Dendritic cell treated with granulocyte-macrophage colony-stimulating factor and Interleukin-4, amounts not matched to agents 40 ng/mL and 50 ng/mL, for 4 days (primary cell): ENCODE results near the gene MED26.
"Not testable (repeated sequence)": the region's sequence is repeated elsewhere in the genome, so short reads cannot be mapped to it uniquely, and the experiment has no call there.

Experiments used
- H3K27ac Mint-ChIP-seq: one replicate; pipeline ENCODE4 v1.8.0; 2022; ENCODE audit warnings: mild to moderate bottlenecking, mixed read lengths
- H3K27me3 Mint-ChIP-seq: one replicate; pipeline ENCODE4 v1.8.0; 2022; ENCODE audit warnings: mild to moderate bottlenecking, mixed read lengths
- H3K36me3 Mint-ChIP-seq: one replicate; pipeline ENCODE4 v1.8.0; 2022; ENCODE audit warnings: low read depth, mixed read lengths
- H3K4me1 Mint-ChIP-seq: one replicate; pipeline ENCODE4 v1.8.0; 2022; ENCODE audit warnings: low read depth, mixed read lengths
- H3K4me3 Mint-ChIP-seq: one replicate; pipeline ENCODE4 v1.8.0; 2022; ENCODE audit warnings: mild to moderate bottlenecking, moderate library complexity, mixed read lengths
- H3K9me3 Mint-ChIP-seq: one replicate; pipeline ENCODE4 v1.8.0; 2022; ENCODE audit warnings: mixed read lengths
- intact Hi-C: fragments of 100-400 bp; cut with micrococcal nuclease; formaldehyde crosslinking; loops from one replicate; pipeline ENCODE4 v1.15.0; 2022

MED26 gene

GRCh38 chr19:16659464-16659831 is 31.4 kb upstream of the MED26 start:
- intact Hi-C loops, result no loop called here
- peaks cover 61% of the 10 kb centered on the region for H3K36me3 Mint-ChIP-seq
- peaks cover 42% of the 10 kb centered on the region for H3K4me1 Mint-ChIP-seq
- peak overlapping the region; percentile 98 for H3K4me3 Mint-ChIP-seq
- no peaks in the 10 kb centered on the region for H3K9me3 Mint-ChIP-seq
- peak overlapping the region; percentile 96 for H3K27ac Mint-ChIP-seq
- H3K27me3 Mint-ChIP-seq, result peaks cover 10% of the 10 kb centered on the region

GRCh38 chr19:16657384-16657783 is 29.4 kb upstream of the MED26 start:
- intact Hi-C loops, result no loop called here
- Mint-ChIP-seq H3K27me3 (peaks cover 8% of the 10 kb centered on the region), H3K4me3 (no peak overlapping the region), H3K27ac (no peak overlapping the region), H3K9me3 (no peaks in the 10 kb centered on the region), H3K36me3 (peaks cover 82% of the 10 kb centered on the region), H3K4me1 (peaks cover 36% of the 10 kb centered on the region)

GRCh38 chr19:16655727-16656126 is 27.7 kb upstream of the MED26 start:
- Mint-ChIP-seq H3K9me3 (no peaks in the 10 kb centered on the region), H3K27me3 (no peaks in the 10 kb centered on the region), H3K36me3 (peaks cover 99% of the 10 kb centered on the region), H3K4me1 (peaks cover 44% of the 10 kb centered on the region), H3K4me3 (no peak overlapping the region), H3K27ac (no peak overlapping the region)
- intact Hi-C loops, result no loop called here

- intact Hi-C loops, result no loop called here
- Mint-ChIP-seq H3K27me3 (no peaks in the 10 kb centered on the region), H3K4me1 (peaks cover 55% of the 10 kb centered on the region), H3K9me3 (no peaks in the 10 kb centered on the region), H3K27ac (no peak overlapping the region), H3K36me3 (peaks cover 100% of the 10 kb centered on the region), H3K4me3 (no peak overlapping the region)
Measured at GRCh38 chr19:16654627-16655026, 26.6 kb upstream of the MED26 start.

- Mint-ChIP-seq H3K27me3 (no peaks in the 10 kb centered on the region), H3K36me3 (peaks cover 100% of the 10 kb centered on the region), H3K27ac (no peak overlapping the region), H3K4me1 (peaks cover 56% of the 10 kb centered on the region), H3K9me3 (no peaks in the 10 kb centered on the region), H3K4me3 (no peak overlapping the region)
- intact Hi-C loops, result no loop called here
Measured at GRCh38 chr19:16654140-16654539, 26.1 kb upstream of the MED26 start.

DNA sequence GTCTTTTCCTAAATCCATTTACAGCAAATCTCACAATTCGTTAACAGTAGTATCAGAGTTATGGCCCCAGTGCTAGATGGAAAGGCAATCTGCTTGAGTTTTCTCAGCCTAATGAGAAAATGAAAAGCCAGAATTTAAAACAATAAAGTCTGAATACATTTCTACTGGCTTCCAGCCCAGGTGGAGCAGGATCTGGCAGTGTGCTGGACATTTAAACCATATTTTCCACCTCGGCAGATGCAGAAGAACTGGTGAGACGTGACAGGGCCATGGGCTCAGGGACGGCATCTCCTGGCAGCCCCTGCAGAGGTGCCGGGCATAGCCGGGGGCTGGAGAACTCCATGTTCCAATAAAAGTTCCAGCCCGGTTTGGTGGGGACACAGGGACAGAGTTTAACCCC is 24.9 kb upstream of the MED26 start:
- H3K36me3 Mint-ChIP-seq, result peaks cover 100% of the 10 kb centered on the region
- intact Hi-C loops, result no loop called here
- no peak overlapping the region for H3K4me3 Mint-ChIP-seq
- no peaks in the 10 kb centered on the region for H3K9me3 Mint-ChIP-seq
- H3K4me1 Mint-ChIP-seq, result peaks cover 44% of the 10 kb centered on the region
- H3K27ac Mint-ChIP-seq, result no peak overlapping the region
- no peaks in the 10 kb centered on the region for H3K27me3 Mint-ChIP-seq

GRCh38 chr19:16651421-16652188 is 23.6 kb upstream of the MED26 start:
- H3K27me3 Mint-ChIP-seq, H3K4me3 Mint-ChIP-seq, intact Hi-C loops, H3K9me3 Mint-ChIP-seq: not testable (repeated sequence)
- Mint-ChIP-seq H3K4me1 (peaks cover 33% of the 10 kb centered on the region), H3K36me3 (peaks cover 100% of the 10 kb centered on the region), H3K27ac (peak overlapping the region; percentile 23)

DNA sequence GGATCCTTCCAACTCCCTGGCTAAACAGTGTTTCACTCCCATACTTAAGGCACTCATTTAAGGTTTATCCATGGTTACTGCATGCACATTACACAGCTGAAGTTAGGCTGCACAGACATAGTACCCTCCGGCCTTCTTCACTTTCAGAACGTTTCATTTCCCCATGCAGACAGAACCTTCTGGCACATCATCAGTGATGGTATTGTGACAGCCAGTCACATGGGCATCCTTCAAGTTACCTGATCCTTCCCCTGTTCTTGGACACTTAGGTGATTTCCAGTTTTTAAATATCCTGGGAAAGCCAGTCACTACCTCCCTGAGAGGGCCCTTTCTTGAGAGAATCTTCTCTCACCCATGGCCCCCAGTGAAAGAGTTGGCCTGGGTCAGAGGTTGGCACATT is 22.8 kb upstream of the MED26 start:
- H3K9me3 Mint-ChIP-seq, result no peaks in the 10 kb centered on the region
- H3K27me3 Mint-ChIP-seq, result no peaks in the 10 kb centered on the region
- H3K4me3 Mint-ChIP-seq, result no peak overlapping the region
- intact Hi-C loops, result no loop called here
- H3K36me3 Mint-ChIP-seq, result peaks cover 100% of the 10 kb centered on the region
- peak overlapping the region; percentile 23 for H3K27ac Mint-ChIP-seq
- peaks cover 33% of the 10 kb centered on the region for H3K4me1 Mint-ChIP-seq

DNA sequence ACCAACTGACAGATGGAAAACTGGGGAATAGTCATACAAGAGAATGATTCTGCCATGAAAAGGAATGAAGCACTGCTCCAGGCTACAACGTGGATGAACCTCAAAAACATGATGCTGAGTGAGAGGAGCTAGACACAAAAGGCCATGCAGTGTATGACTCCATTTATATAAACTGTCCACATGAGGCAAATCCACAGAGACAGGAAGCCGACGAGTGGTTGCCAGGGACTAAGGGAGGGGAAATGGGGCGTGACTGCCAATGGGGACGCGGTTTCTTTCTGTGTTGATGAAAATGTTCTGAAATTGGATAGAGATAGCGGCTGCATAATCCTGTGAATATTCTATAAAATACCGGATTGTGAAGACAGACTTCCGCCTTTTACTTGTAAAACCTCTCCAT is 21.7 kb upstream of the MED26 start:
- H3K4me3 Mint-ChIP-seq, result no peak overlapping the region
- peaks cover 33% of the 10 kb centered on the region for H3K4me1 Mint-ChIP-seq
- no peaks in the 10 kb centered on the region for H3K27me3 Mint-ChIP-seq
- no peak overlapping the region for H3K27ac Mint-ChIP-seq
- H3K36me3 Mint-ChIP-seq, result peaks cover 100% of the 10 kb centered on the region
- intact Hi-C loops, result no loop called here
- no peaks in the 10 kb centered on the region for H3K9me3 Mint-ChIP-seq

- H3K27ac Mint-ChIP-seq, result no peak overlapping the region
- no peaks in the 10 kb centered on the region for H3K9me3 Mint-ChIP-seq
- no peaks in the 10 kb centered on the region for H3K27me3 Mint-ChIP-seq
- intact Hi-C loops, result no loop called here
- H3K4me3 Mint-ChIP-seq, result no peak overlapping the region
- H3K36me3 Mint-ChIP-seq, result peaks cover 100% of the 10 kb centered on the region
- H3K4me1 Mint-ChIP-seq, result peaks cover 7% of the 10 kb centered on the region
Measured at GRCh38 chr19:16645140-16645539, 17.1 kb upstream of the MED26 start.

DNA sequence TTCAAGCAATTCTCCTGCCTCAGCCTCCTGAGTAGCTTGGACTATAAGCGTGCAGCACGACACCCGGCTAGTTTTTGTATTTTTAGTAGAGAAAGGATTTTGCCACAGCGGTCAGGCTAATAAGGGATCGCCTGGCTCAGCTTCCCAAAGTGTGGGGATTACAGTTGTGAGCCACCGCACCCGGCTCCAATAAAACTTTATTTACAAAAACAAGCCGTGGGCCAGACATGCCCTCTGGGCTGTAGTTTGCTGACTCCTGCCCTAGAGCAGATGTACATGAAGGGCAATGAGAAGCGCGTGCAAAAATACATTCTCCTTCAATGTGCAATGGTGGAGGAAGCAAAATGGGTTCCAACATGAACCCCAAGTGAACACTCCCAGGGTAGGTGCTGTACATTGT is 13.7 kb upstream of the MED26 start:
- intact Hi-C loops, result no loop called here
- no peak overlapping the region for H3K27ac Mint-ChIP-seq
- no peak overlapping the region for H3K4me3 Mint-ChIP-seq
- peaks cover 100% of the 10 kb centered on the region for H3K36me3 Mint-ChIP-seq
- H3K4me1 Mint-ChIP-seq, result peaks cover 5% of the 10 kb centered on the region
- no peaks in the 10 kb centered on the region for H3K27me3 Mint-ChIP-seq
- no peaks in the 10 kb centered on the region for H3K9me3 Mint-ChIP-seq

DNA sequence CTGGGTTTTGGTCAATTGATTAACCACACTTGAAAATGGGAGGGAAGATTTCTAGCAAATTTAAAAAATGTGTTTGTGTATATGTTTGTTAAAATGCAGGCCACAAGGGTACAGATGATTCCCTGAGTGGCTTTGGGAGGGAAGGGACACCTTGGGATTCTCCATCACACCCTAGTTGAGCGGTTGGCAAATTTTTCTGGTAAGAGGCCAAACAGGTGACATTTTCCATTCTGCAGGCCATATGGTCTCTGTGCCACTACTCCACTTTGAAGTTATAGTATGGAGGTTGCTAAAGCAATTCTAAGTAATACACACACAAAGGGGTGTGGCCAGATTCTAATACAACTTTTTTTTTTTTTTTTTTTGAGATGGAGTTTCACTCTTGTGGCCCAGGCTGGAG is 12.9 kb upstream of the MED26 start:
- Mint-ChIP-seq H3K36me3 (peaks cover 100% of the 10 kb centered on the region), H3K27me3 (no peaks in the 10 kb centered on the region), H3K27ac (no peak overlapping the region), H3K4me3 (no peak overlapping the region), H3K4me1 (peaks cover 5% of the 10 kb centered on the region), H3K9me3 (no peaks in the 10 kb centered on the region)
- intact Hi-C loops, result no loop called here

DNA sequence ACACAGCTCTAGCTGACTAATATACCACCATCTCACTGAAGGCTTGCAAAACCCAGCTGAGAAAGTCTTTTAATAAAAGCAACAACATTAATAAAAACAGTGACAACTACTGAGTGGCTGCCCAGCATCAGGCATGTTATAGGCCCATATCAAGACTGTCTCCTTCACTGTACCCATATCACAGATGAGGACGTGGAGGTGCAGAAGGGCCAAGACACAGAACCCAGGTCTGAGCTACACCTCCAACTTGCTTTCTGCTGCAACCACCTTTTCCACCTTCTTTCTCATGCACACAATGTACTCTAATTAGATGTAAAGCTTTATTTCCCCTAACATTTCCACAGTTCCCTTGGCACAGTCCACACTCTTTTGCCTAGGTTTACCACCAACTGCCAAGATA is 10.7 kb upstream of the MED26 start:
- intact Hi-C loops, result no loop called here
- Mint-ChIP-seq H3K9me3 (no peaks in the 10 kb centered on the region), H3K27me3 (no peaks in the 10 kb centered on the region), H3K4me1 (peaks cover 5% of the 10 kb centered on the region), H3K27ac (no peak overlapping the region), H3K4me3 (no peak overlapping the region), H3K36me3 (peaks cover 98% of the 10 kb centered on the region)

GRCh38 chr19:16637535-16637934 is 9.5 kb upstream of the MED26 start:
- no peak overlapping the region for H3K27ac Mint-ChIP-seq
- H3K4me1 Mint-ChIP-seq, result peaks cover 5% of the 10 kb centered on the region
- H3K27me3 Mint-ChIP-seq, result no peaks in the 10 kb centered on the region
- H3K9me3 Mint-ChIP-seq, result no peaks in the 10 kb centered on the region
- intact Hi-C loops, result no loop called here
- H3K36me3 Mint-ChIP-seq, result peaks cover 98% of the 10 kb centered on the region
- no peak overlapping the region for H3K4me3 Mint-ChIP-seq

DNA sequence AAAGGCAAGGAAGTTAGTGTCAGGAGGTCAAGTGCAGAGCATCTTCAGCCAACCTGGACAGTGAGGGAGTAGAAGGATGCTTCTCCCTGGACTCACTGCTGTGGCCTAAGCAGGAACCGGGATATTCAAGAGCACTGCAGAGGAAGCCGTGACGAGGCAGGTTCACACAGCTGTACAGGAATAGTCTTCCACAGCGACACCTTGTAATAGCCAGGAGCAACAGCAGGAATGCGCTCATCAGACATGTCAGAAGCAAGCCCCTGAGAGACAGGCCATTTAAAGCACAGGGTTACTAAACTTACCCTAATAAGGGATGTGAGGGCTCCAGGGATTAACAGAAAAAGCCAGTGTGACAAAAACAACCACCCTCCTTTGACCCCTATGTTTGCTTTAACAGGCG is 3.5 kb upstream of the MED26 start:
- intact Hi-C loops, result no loop called here
- peaks cover 19% of the 10 kb centered on the region for H3K4me1 Mint-ChIP-seq
- no peak overlapping the region for H3K27ac Mint-ChIP-seq
- H3K4me3 Mint-ChIP-seq, result no peak overlapping the region
- H3K9me3 Mint-ChIP-seq, result no peaks in the 10 kb centered on the region
- H3K36me3 Mint-ChIP-seq, result peaks cover 76% of the 10 kb centered on the region
- no peaks in the 10 kb centered on the region for H3K27me3 Mint-ChIP-seq
